SK-N-SH (cell line): Measurements from ENCODE around the gene MELTF. TPM values are rescaled to one million over a fixed set of nuclear protein-coding genes. Genes with fewer than 3 reads are reported as not detected.

Source experiments
- CTCF ChIA-PET: fragments of 300-600, 350-600 bp; formaldehyde crosslinking; extraction: SDS; loops from one replicate; lab custom pipeline; 2021; lab: Yijun Ruan, JAX
- POLR2A ChIA-PET: fragments of 350-600 bp; sonication (Branson Sonifier 250); formaldehyde crosslinking; extraction: SDS; loops from one replicate; lab custom pipeline; 2020; ENCODE audit warnings: antibody characterized with exemption, inconsistent platforms; lab: Yijun Ruan, JAX
- DNase-seq: peaks from one replicate; pipeline ENCODE4 v3.0.0; 2012
- H2AFZ ChIP-seq: fragments of 200-600 bp; sonication (generic); 2 replicates; pipeline ENCODE4 v1.8.1; 2016; ENCODE audit warnings: antibody characterized with exemption, mild to moderate bottlenecking, low read depth
- H3F3A ChIP-seq: fragments of 200-600 bp; sonication (generic); replicated peaks from 2 replicates; pipeline ENCODE3; 2016; ENCODE audit warnings: antibody characterized with exemption, mild to moderate bottlenecking; ENCODE audit not compliant: insufficient read depth
- H3K27ac ChIP-seq, 2 experiments: fragments of 200-500 bp in 1 of 2; fragments of 200-600 bp in 1 of 2; sonication (Bioruptor generic) in 1 of 2; sonication (generic), shearing (Covaris generic) in 1 of 2; 2 replicates each; pipeline versions ENCODE4 v1.5.1 to v1.6.1; 2014 to 2016; ENCODE audit warnings: low read depth in 2 of 2, inconsistent platforms in 1 of 2, low read length in 1 of 2, mild to moderate bottlenecking in 1 of 2, mixed read lengths in 1 of 2
- H3K27me3 ChIP-seq: fragments of 200-600 bp; sonication (generic), shearing (Covaris generic); 2 replicates; pipeline ENCODE4 v1.6.1; 2016; ENCODE audit warnings: mixed run types; ENCODE audit not compliant: insufficient read depth
- H3K36me3 ChIP-seq, 2 experiments: fragments of 200-500 bp in 1 of 2; fragments of 200-600 bp in 1 of 2; sonication (Bioruptor generic) in 1 of 2; sonication (generic) in 1 of 2; replicated peaks in 1 of 2; 2 replicates each; pipeline versions ENCODE3 to v1.5.1; 2014 to 2016; ENCODE audit warnings: low read length in 1 of 2, mild to moderate bottlenecking in 1 of 2; ENCODE audit not compliant: insufficient read depth in 2 of 2, control insufficient read depth in 1 of 2
- H3K4me1 ChIP-seq, 2 experiments: fragments of 200-500 bp in 1 of 2; fragments of 200-600 bp in 1 of 2; sonication (Bioruptor generic) in 1 of 2; sonication (generic), shearing (Covaris generic) in 1 of 2; 2 replicates each; pipeline versions ENCODE4 v1.5.1 to v1.6.1; 2014 to 2016; ENCODE audit warnings: low read depth in 1 of 2, low read length in 1 of 2, mixed run types in 1 of 2; ENCODE audit not compliant: insufficient read depth in 2 of 2, control insufficient read depth in 1 of 2
- H3K4me2 ChIP-seq: fragments of 200-600 bp; sonication (generic), shearing (Covaris generic); 2 replicates; pipeline ENCODE4 v1.6.1; 2017; ENCODE audit warnings: mixed run types
- H3K4me3 ChIP-seq, 2 experiments: fragments of 200-500 bp in 1 of 2; fragments of 200-600 bp in 1 of 2; sonication (Bioruptor generic) in 1 of 2; sonication (generic), shearing (Covaris generic) in 1 of 2; 2 replicates each; pipeline versions ENCODE4 v1.5.1 to v1.8.1; 2014 to 2016; ENCODE audit warnings: low read depth in 2 of 2, inconsistent platforms in 1 of 2, low read length in 1 of 2, mild to moderate bottlenecking in 1 of 2, mixed read lengths in 1 of 2, moderate library complexity in 1 of 2
- H3K79me2 ChIP-seq: fragments of 200-600 bp; sonication (generic); 2 replicates; pipeline ENCODE4 v1.8.1; 2017; ENCODE audit warnings: mild to moderate bottlenecking; ENCODE audit not compliant: insufficient read depth
- H3K9ac ChIP-seq: fragments of 200-600 bp; sonication (generic); 2 replicates; pipeline ENCODE4 v1.6.1; 2017; ENCODE audit warnings: mixed run types
- H3K9me2 ChIP-seq: fragments of 200-600 bp; sonication (generic); 2 replicates; pipeline ENCODE4 v1.6.1; 2017; ENCODE audit warnings: mixed run types
- H3K9me3 ChIP-seq: fragments of 200-600 bp; sonication (generic); 2 replicates; pipeline ENCODE4 v1.6.1; 2017; ENCODE audit warnings: mixed run types, mild to moderate bottlenecking, moderate library complexity
- H4K20me1 ChIP-seq: fragments of 200-600 bp; sonication (generic); 2 replicates; pipeline ENCODE4 v1.6.1; 2017; ENCODE audit warnings: mild to moderate bottlenecking, mixed run types; ENCODE audit not compliant: insufficient read depth
- CHD2 ChIP-seq: fragments of 150-350 bp; IDR thresholded peaks from 2 replicates; pipeline ENCODE4 v1.6.1; 2018; ENCODE audit warnings: low read length; ENCODE audit not compliant: partially characterized antibody
- ELF1 ChIP-seq: IDR thresholded peaks from 2 replicates; pipeline ENCODE4 v1.4.0; 2012
- EP300 ChIP-seq, 2 experiments: IDR thresholded peaks; 2 replicates each; pipeline versions ENCODE4 v1.4.0 to v1.6.1; 2012; ENCODE audit warnings: borderline replicate concordance in 1 of 2, low read depth in 1 of 2, low read length in 1 of 2
- EZH2phosphoT487 ChIP-seq: fragments of 200-600 bp; sonication (generic); IDR thresholded peaks from 2 replicates; pipeline ENCODE4 v1.6.1; 2017; ENCODE audit warnings: low read depth, mixed run types, mild to moderate bottlenecking, antibody characterized with exemption, moderate library complexity, borderline replicate concordance
- FOSL2 ChIP-seq: IDR thresholded peaks from 2 replicates; pipeline ENCODE4 v1.4.0; 2012; ENCODE audit warnings: low read depth, mild to moderate bottlenecking, moderate library complexity, borderline replicate concordance
- GABPA ChIP-seq: IDR thresholded peaks from 2 replicates; pipeline ENCODE4 v1.4.0; 2012; ENCODE audit warnings: low read depth, mild to moderate bottlenecking
- GATA2 ChIP-seq: sonication (generic); formaldehyde crosslinking; IDR thresholded peaks from 2 replicates; pipeline ENCODE4 v1.5.0; 2020; ENCODE audit warnings: mild to moderate bottlenecking, missing genetic modification reagents
- JUND ChIP-seq: IDR thresholded peaks from 2 replicates; pipeline ENCODE4 v1.4.0; 2012
- MAX ChIP-seq: IDR thresholded peaks from 2 replicates; pipeline ENCODE4 v1.4.0; 2012; ENCODE audit warnings: low read depth
- MEF2A ChIP-seq: IDR thresholded peaks from 2 replicates; pipeline ENCODE4 v1.4.0; 2012; ENCODE audit warnings: low read depth, borderline replicate concordance
- MXI1 ChIP-seq: IDR thresholded peaks from 2 replicates; pipeline ENCODE4 v1.6.1; 2012; ENCODE audit warnings: mild to moderate bottlenecking, low read depth, low read length, improper control_type of control experiment
- NRF1 ChIP-seq: IDR thresholded peaks from 2 replicates; pipeline ENCODE4 v1.6.1; 2012; ENCODE audit warnings: low read depth, mild to moderate bottlenecking, low read length
- RFX5 ChIP-seq: IDR thresholded peaks from 2 replicates; pipeline ENCODE4 v1.6.1; 2012; ENCODE audit warnings: mild to moderate bottlenecking, improper control_type of control experiment, low read length
- RXRA ChIP-seq: IDR thresholded peaks from 2 replicates; pipeline ENCODE4 v1.4.0; 2012; ENCODE audit warnings: low read depth, mild to moderate bottlenecking, borderline replicate concordance
- SMC3 ChIP-seq: IDR thresholded peaks from 2 replicates; pipeline ENCODE4 v1.6.1; 2012; ENCODE audit warnings: low read depth, low read length, improper control_type of control experiment
- USF1 ChIP-seq: IDR thresholded peaks from 2 replicates; pipeline ENCODE4 v1.4.0; 2012; ENCODE audit warnings: low read depth, borderline replicate concordance
- ZBTB33 ChIP-seq: IDR thresholded peaks from 2 replicates; pipeline ENCODE4 v1.4.0; 2012; ENCODE audit warnings: low read depth, borderline replicate concordance
- WGBS: methylation state at CpG from one replicate; pipeline ENCODE4 v1.1.6; 2017; ENCODE audit warnings: low lambda C conversion rate; 5-methylcytosine and 5-hydroxymethylcytosine counted together
- polyA plus RNA-seq, 3 experiments: library from polyadenylated mRNA; depleted of rRNA; stranded (reverse); fragments of >200 nt; gene quantifications; 2 replicates each; pipeline ENCODE4 v1.2.3, GENCODE V29; 2012
- TF ChIP-seq, protein P1 (sequence below): fragments of 200-600 bp; sonication (generic); IDR thresholded peaks from 2 replicates; pipeline ENCODE4 v1.6.1; 2017; ENCODE audit warnings: antibody characterized with exemption, mild to moderate bottlenecking, moderate library complexity

The MELTF gene
- polyA plus RNA-seq, 1 of the 3 experiments (the other 2 are of a cell fraction), result 32.4 TPM

DNA sequence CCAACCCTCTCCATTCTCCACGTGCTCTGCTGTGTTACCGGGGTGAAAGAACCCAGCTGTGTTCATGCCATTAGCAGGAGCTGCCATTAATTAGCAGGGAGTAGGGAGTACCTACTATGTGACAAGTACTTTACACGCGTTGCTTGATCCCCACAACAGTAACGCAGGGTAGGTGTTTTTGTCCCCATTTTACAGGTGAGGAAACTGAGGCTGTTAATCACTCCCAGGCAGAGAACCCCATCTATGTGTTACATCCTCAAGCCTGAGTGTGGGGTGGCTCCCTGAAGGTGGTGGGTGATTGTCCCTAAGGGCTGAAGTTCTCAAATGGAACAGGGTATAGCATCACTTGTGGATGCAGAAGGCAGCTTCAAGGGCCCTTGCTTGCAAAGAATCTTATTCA, 22.8 kb downstream of the MELTF start:
- H3F3A ChIP-seq, result no peaks in the 10 kb centered on the region
- ChIA-PET CTCF (interaction anchor here (0.9 to 11.7 kb wide), 6 partner anchors 10 to 181 kb away, joined by 3 to 94 read pairs (median 5); partner anchors contain the start of genes MELTF and PIGZ), POLR2A (interaction anchor here (1.0 kb wide), 1 partner anchor 19 kb away, joined by 3 read pairs; no protein-coding TSS in a partner anchor)
- no peaks in the 10 kb centered on the region for H3K79me2 ChIP-seq
- no peak overlapping the region for H3K4me2 ChIP-seq
- H4K20me1 ChIP-seq, result no peaks in the 10 kb centered on the region
- H3K9me3 ChIP-seq, result no peaks in the 10 kb centered on the region
- no peaks in the 10 kb centered on the region for H3K9me2 ChIP-seq
- H3K36me3 ChIP-seq, result no peaks in the 10 kb centered on the region
- no peak overlapping the region for H3K9ac ChIP-seq
- H3K4me3 ChIP-seq, result no peak overlapping the region
- WGBS, result 81% methylated on average over 4 of the region's 5 CpGs
- DNase-seq, result no peak
- H3K27ac ChIP-seq, result no peak overlapping the region
- H3K27me3 ChIP-seq, result no peaks in the 10 kb centered on the region
- H2AFZ ChIP-seq, result no peak overlapping the region
- no peak for TF ChIP-seq EZH2phosphoT487
- TF ChIP-seq GATA2 (CRISPR knock-in tag), result no peak
- TF ChIP-seq CHD2, result no peak
- no peak for TF ChIP-seq USF1
- no peak for TF ChIP-seq ZBTB33
- no peak for TF ChIP-seq ELF1
- no peak for TF ChIP-seq MAX
- TF ChIP-seq MEF2A, result no peak
- TF ChIP-seq RXRA, result no peak
- TF ChIP-seq NRF1, result no peak
- no peak for TF ChIP-seq EP300 (IDR thresholded peaks at IDR 0.05; ENCODE audit: borderline replicate concordance in 1 of 2, low read depth in 1 of 2, low read length in 1 of 2)
- TF ChIP-seq, protein P1, sequence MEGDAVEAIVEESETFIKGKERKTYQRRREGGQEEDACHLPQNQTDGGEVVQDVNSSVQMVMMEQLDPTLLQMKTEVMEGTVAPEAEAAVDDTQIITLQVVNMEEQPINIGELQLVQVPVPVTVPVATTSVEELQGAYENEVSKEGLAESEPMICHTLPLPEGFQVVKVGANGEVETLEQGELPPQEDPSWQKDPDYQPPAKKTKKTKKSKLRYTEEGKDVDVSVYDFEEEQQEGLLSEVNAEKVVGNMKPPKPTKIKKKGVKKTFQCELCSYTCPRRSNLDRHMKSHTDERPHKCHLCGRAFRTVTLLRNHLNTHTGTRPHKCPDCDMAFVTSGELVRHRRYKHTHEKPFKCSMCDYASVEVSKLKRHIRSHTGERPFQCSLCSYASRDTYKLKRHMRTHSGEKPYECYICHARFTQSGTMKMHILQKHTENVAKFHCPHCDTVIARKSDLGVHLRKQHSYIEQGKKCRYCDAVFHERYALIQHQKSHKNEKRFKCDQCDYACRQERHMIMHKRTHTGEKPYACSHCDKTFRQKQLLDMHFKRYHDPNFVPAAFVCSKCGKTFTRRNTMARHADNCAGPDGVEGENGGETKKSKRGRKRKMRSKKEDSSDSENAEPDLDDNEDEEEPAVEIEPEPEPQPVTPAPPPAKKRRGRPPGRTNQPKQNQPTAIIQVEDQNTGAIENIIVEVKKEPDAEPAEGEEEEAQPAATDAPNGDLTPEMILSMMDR, result no peak
- no peak for TF ChIP-seq RFX5
- TF ChIP-seq MXI1, result no peak
- no peak for TF ChIP-seq FOSL2
- TF ChIP-seq JUND, result no peak
- TF ChIP-seq SMC3, result no peak
- no peak for TF ChIP-seq GABPA
- H3K4me1 ChIP-seq, result peaks cover 0 to 21% of the 10 kb centered on the region in 2 experiments; a peak in 1 of 4 replicates
